GM18873 (cell line): ENCODE data around the gene PFDN2.
"Not testable (repeated sequence)": the region's sequence is repeated elsewhere in the genome, so short reads cannot be mapped to it uniquely, and the experiment has no call there.

ENCODE experiments used
- ATAC-seq: cut with Tn5 transposase; IDR thresholded peaks from one replicate; pipeline ENCODE4 v1.9.1; 2021; ENCODE audit warnings: mild to moderate bottlenecking, moderate library complexity, moderate number of reproducible peaks; ENCODE audit not compliant: unreplicated experiment, low FRiP score

The PFDN2 gene

DNA sequence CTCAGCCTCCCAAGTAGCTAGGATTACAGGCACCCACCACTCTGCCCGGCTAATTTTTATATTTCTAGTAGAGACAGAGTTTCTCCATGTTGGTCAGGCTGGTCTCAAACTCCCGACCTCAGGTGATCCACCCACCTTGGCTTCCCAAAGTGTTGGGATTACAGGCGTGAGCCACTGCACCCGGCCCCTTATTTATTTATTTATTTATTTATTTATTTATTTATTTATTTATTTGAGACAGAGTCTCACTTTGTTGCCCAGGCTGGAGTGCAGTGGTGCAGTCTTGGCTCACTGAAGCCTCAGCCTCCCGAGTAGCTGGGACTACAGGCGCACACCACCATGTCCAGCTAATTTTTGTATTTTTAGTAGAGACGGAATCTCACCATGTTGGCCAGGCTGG is 52.2 kb downstream of the PFDN2 start:
- not testable (repeated sequence) for ATAC-seq

DNA sequence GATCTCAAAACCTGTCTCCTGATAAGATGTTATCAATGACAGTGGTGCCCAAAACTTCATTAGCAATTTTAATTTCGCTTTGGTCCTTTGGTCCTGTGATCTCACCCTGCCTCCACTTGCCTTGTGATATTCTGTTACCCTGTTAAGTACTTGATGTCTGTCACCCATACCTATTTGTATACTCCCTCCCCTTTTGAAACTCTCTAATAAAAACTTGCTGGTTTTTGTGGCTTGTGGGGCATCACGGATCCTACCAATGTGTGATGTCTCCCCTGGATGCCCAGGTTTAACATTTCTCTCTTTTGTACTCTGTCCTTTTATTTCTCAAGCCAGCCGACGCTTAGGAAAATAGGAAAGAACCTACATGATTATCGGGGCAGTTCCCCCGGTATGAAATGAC is 53.9 kb downstream of the PFDN2 start:
- not testable (repeated sequence) for ATAC-seq

DNA sequence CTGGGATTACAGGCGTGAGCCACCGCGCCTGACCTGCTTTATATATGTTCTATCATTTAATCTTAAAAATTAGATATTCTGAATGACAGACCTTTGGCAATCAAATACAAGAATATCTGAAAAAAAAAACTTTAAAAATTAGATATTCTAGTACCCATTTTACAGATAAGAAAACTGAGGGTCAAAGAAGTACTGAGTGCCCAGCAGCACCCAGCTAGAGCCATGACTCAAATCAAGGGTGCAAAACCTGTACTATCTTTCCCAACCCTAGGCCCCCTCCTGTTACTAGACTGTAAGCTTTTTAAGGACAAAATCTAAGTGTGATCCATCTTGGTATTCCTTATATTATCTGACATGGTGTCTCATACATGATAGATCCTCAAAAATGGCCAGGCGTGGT is 56.4 kb downstream of the PFDN2 start:
- no peak for ATAC-seq

DNA sequence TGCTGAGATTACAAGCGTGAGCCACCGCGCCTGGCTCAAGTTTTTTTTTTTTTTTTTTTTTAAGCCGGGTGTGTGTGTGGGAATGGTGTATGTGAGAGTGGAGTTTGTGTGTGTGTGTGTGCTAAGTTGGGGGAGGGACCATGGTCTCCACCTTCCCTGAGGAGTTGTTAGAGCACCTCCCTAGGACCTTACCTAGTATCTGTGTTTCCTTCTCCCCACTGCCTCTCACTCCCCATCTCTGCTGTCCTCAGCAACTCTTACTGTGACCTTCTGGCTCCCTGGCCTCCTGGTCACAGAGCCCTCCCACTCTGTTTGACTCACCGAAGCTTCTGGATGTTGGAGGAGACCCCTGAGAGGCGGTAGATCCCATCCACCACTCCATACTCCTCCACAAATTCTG is 58.5 kb downstream of the PFDN2 start:
- no peak for ATAC-seq

DNA sequence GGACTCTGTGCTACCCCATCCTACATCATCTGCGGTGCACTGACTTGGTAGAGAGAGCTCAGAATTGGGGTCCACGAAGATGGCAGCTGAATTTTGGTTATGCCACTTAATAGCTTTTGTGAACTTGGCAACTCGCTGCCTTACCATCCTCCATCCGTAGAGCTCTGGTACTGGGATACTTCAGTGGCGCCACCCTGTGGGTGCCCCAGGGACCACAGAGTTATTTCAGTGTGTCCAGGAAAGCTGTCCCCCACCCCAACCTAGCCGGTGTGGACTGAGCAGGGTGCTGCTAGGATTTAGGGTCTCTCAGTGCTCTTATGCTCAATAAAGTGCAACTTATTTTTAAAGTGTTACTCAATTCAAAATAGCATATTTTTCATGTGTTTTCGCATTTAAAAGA is 63.0 kb downstream of the PFDN2 start:
- ATAC-seq = no peak

DNA sequence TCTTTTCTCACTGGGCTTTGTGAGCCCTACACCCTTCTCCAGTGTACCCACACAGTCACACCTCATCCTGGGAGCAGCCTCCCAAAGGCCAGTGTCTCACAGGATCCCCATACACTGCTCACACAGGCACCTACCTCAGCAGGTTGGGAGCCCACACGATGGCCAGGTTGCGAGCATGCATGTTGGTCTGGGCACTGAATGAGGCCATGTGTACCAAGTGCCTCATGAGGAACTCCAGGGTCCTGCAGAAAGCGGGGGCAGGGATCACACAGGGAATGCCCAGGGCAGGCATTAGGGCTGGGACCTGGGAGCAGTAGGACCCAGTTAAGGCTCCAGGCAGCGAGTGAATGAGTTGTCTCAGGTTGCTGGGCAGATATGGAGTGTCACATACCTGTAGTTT is 63.6 kb downstream of the PFDN2 start:
- ATAC-seq = no peak

DNA sequence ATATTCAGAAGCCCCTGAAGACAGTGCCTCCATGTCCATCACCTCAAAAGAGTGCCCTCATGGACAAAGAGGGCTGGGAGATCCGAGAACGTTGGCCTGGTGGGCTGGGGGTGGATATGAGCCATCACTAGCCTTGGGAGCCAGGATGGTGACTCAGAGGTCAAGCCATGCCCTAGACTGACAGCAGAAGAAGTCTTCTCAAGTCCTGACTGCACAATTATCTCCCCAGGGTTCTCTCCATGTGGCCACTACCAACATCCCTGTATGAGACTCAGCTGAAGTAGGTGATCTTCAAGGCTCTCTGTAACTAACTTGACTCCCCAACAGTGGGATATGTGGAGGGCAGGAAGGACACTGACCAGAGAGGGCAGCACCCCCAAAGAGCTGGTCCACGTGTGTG is 64.9 kb downstream of the PFDN2 start:
- no peak for ATAC-seq

DNA sequence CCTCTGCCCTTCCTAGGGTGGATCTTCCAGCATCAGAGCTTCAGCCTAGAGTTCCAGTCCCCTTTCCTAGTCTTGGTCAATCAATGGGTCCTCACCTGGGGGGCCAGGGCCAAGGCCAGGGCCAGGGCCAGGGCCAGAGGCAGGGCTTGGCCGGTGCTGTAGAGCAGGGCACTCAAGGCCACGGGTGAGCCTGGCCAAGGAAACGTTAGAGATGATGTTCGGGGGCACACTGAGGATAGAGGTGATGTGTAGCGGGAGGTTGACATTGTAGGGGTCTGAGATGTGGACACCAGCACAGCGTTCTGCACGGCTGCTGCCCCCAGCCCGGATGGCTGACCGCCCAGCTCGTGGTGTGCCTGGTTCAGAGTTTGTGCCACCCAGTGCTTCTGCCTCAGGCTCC is 66.6 kb downstream of the PFDN2 start:
- no peak for ATAC-seq
